ENCODE results near the gene PLPPR5. TPM values are rescaled to one million over a fixed set of nuclear protein-coding genes. Genes with fewer than 3 reads are reported as not detected.
"Not testable (repeated sequence)": the region's sequence is repeated elsewhere in the genome, so short reads cannot be mapped to it uniquely, and the experiment has no call there.

The PLPPR5 gene, protein sequence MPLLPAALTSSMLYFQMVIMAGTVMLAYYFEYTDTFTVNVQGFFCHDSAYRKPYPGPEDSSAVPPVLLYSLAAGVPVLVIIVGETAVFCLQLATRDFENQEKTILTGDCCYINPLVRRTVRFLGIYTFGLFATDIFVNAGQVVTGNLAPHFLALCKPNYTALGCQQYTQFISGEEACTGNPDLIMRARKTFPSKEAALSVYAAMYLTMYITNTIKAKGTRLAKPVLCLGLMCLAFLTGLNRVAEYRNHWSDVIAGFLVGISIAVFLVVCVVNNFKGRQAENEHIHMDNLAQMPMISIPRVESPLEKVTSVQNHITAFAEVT
- total RNA-seq = not detected in 2 replicates

DNA sequence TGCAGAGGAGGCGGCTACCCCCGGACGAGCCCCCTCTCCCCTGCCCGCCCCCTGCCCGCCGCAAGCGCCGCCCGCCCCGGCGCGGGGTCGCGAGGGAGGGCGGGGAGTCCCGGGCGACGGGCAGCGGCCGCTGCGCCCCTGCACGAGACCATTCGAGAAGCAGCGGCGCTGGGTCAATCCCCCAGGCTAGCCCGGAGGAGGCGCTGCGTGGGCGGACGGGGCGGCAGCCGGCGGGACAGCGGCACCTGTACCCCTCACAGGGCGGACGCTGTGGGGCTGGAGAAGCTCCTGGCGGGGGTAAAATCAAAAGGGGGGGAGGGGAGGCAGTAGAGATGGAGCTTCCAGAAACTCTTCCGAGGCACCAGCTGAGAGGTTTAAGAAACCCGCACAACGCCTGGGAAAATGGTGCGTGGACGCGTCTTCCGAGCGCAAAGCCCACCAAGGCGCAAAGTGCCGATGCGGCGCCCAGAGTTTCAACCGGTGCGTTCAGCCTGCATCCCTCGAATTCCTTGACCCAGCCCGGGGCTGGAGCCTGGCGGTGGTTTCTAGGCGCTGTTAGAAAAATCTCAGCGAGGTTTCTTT lies at the start of gene PLPPR5:
TSS of gene PLPPR5 (minus strand) at position 1 of the 582 bp plus-strand sequence. CDS start 190 bp downstream, outside the sequence.
- Mint-ChIP-seq H3K27ac (no peak within 1 kb of the TSS), H3K4me1 (ENCODE audit: low read depth) (no peaks in the 10 kb centered on the region), H3K36me3 (ENCODE audit: low read depth) (no peaks in the 10 kb centered on the region), H3K27me3 (ENCODE audit: insufficient read depth) (peaks cover 43% of the 10 kb centered on the region), H3K4me3 (peak within 1 kb of the TSS; percentile 55), H3K9me3 (no peaks in the 10 kb centered on the region)
- DNase-seq (ENCODE audit: low spot score) = no peak
- intact Hi-C loops (cut with micrococcal nuclease) = no loop called here

GRCh38 chr1:99051611-99052283 lies 47.1 kb upstream of the PLPPR5 start:
- H3K36me3 Mint-ChIP-seq (ENCODE audit: low read depth) = no peaks in the 10 kb centered on the region
- no peaks in the 10 kb centered on the region for H3K4me1 Mint-ChIP-seq (ENCODE audit: low read depth)
- DNase-seq (ENCODE audit: low spot score) = no peak
- no peak overlapping the region for H3K4me3 Mint-ChIP-seq
- H3K9me3 Mint-ChIP-seq = no peaks in the 10 kb centered on the region
- intact Hi-C loops (cut with micrococcal nuclease) = no loop called here
- H3K27me3 Mint-ChIP-seq (ENCODE audit: insufficient read depth) = no peaks in the 10 kb centered on the region
- H3K27ac Mint-ChIP-seq = no peak overlapping the region

GRCh38 chr1:99049745-99050144 lies 45.1 kb upstream of the PLPPR5 start:
- no peaks in the 10 kb centered on the region for H3K27me3 Mint-ChIP-seq (ENCODE audit: insufficient read depth)
- H3K9me3 Mint-ChIP-seq = no peaks in the 10 kb centered on the region
- no peak overlapping the region for H3K27ac Mint-ChIP-seq
- no peaks in the 10 kb centered on the region for H3K4me1 Mint-ChIP-seq (ENCODE audit: low read depth)
- no peak overlapping the region for H3K4me3 Mint-ChIP-seq
- no peak for DNase-seq (ENCODE audit: low spot score)
- intact Hi-C loops (cut with micrococcal nuclease) = no loop called here
- H3K36me3 Mint-ChIP-seq (ENCODE audit: low read depth) = no peaks in the 10 kb centered on the region

DNA sequence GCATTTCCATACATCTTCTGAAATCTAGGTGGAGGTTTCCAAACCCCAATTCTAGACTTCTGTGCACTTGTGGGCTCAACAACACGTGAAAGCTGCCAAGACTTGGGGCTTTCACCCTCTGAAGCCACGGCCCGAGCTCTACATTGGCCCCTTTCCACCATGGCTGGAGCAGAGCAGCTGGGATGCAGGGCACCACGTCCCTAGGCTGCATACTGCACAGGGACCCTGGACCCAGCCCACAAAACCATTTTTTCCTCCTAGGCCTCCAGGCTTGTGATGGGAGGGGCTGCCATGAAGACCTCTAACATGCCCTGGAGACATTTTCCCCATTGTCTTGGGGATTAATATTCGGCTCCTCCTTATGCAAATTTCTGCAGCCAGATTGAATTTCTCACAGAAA lies 32.1 kb upstream of the PLPPR5 start:
- H3K9me3 Mint-ChIP-seq = peaks cover 41% of the 10 kb centered on the region
- H3K4me3 Mint-ChIP-seq; H3K27ac Mint-ChIP-seq; H3K36me3 Mint-ChIP-seq (ENCODE audit: low read depth); DNase-seq (ENCODE audit: low spot score); H3K4me1 Mint-ChIP-seq (ENCODE audit: low read depth); intact Hi-C loops (cut with micrococcal nuclease); H3K27me3 Mint-ChIP-seq (ENCODE audit: insufficient read depth): not testable (repeated sequence)

DNA sequence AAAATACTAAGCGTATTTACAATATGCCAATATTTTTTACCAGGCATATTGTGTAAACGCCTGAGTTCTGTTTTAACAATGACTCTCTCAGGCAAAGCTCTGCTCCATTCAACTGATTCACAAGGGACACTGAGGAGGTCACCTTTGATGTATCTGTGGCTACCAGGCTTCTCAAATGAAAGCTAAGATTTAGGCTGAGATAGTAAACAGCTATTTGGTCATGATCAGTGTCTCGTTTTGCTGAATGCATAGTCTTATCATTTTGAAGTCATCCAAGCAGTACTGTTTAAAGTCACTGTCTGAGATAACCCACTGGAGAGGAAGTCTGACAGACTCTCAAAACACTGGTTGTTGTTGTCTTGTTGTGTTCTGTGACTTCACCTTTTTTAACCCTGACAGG lies 13.7 kb upstream of the PLPPR5 start:
- no peak for DNase-seq (ENCODE audit: low spot score)
- no peak overlapping the region for H3K4me3 Mint-ChIP-seq
- H3K27me3 Mint-ChIP-seq (ENCODE audit: insufficient read depth) = peaks cover 3% of the 10 kb centered on the region
- H3K27ac Mint-ChIP-seq = no peak overlapping the region
- H3K36me3 Mint-ChIP-seq (ENCODE audit: low read depth) = no peaks in the 10 kb centered on the region
- no peaks in the 10 kb centered on the region for H3K9me3 Mint-ChIP-seq
- no peaks in the 10 kb centered on the region for H3K4me1 Mint-ChIP-seq (ENCODE audit: low read depth)
- intact Hi-C loops (cut with micrococcal nuclease) = no loop called here

- no peak for DNase-seq (ENCODE audit: low spot score)
- H3K9me3 Mint-ChIP-seq = no peaks in the 10 kb centered on the region
- peaks cover 3% of the 10 kb centered on the region for H3K27me3 Mint-ChIP-seq (ENCODE audit: insufficient read depth)
- no peak overlapping the region for H3K27ac Mint-ChIP-seq
- H3K4me3 Mint-ChIP-seq = no peak overlapping the region
- H3K36me3 Mint-ChIP-seq (ENCODE audit: low read depth) = no peaks in the 10 kb centered on the region
- intact Hi-C loops (cut with micrococcal nuclease) = no loop called here
- H3K4me1 Mint-ChIP-seq (ENCODE audit: low read depth) = no peaks in the 10 kb centered on the region
Observed at GRCh38 chr1:99017655-99018054, 13.0 kb upstream of the PLPPR5 start.

DNA sequence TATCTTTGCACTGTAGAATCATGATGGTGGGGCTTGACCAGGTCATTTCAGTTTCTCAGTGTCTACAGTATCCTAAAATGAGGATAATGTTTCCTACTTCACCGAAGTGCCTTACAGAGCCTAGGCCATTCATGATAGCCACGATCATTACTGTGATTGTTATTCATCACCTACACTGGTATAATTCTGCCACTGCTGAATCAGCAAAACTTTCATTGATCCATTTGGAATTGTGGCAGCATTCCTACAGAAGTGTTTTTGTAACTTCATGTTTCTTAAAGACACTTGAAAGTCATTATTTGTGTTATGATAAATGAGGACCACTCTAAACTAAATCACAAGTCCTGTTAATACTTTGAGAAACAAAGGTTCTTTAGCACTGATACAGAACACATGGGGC lies 6.0 kb upstream of the PLPPR5 start:
- H3K4me3 Mint-ChIP-seq = no peak overlapping the region
- no peak for DNase-seq (ENCODE audit: low spot score)
- no peak overlapping the region for H3K27ac Mint-ChIP-seq
- H3K9me3 Mint-ChIP-seq = no peaks in the 10 kb centered on the region
- H3K27me3 Mint-ChIP-seq (ENCODE audit: insufficient read depth) = peaks cover 23% of the 10 kb centered on the region
- H3K36me3 Mint-ChIP-seq (ENCODE audit: low read depth) = no peaks in the 10 kb centered on the region
- intact Hi-C loops (cut with micrococcal nuclease) = no loop called here
- H3K4me1 Mint-ChIP-seq (ENCODE audit: low read depth) = no peaks in the 10 kb centered on the region

DNA sequence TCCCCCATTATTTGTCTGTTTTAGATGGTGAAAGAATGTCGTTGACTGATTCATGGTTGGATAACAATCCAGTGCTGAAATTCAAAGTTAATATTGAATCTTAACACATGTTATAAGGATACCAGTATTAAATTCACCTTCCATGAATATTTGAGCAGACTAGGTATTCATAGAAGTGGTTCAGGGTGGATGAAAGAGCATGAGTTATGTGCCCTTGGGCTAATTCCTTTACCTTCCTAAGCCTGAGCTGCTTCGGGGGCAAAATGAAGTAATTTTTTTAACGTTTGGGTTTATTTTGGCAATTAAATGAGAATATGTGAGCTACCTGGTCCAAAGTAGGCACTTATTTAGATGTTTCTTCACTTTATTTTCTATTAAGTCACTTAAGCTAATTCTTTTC lies 2.7 kb upstream of the PLPPR5 start:
- H3K4me3 Mint-ChIP-seq = no peak overlapping the region
- no peaks in the 10 kb centered on the region for H3K9me3 Mint-ChIP-seq
- peaks cover 42% of the 10 kb centered on the region for H3K27me3 Mint-ChIP-seq (ENCODE audit: insufficient read depth)
- no peaks in the 10 kb centered on the region for H3K4me1 Mint-ChIP-seq (ENCODE audit: low read depth)
- no peak for DNase-seq (ENCODE audit: low spot score)
- no peaks in the 10 kb centered on the region for H3K36me3 Mint-ChIP-seq (ENCODE audit: low read depth)
- no peak overlapping the region for H3K27ac Mint-ChIP-seq
- intact Hi-C loops (cut with micrococcal nuclease) = no loop called here

GRCh38 chr1:99005537-99005942 lies 879 bp upstream of the PLPPR5 start:
- H3K4me3 Mint-ChIP-seq = peak overlapping the region; percentile 55
- no peaks in the 10 kb centered on the region for H3K4me1 Mint-ChIP-seq (ENCODE audit: low read depth)
- H3K27me3 Mint-ChIP-seq (ENCODE audit: insufficient read depth) = peaks cover 42% of the 10 kb centered on the region
- no peaks in the 10 kb centered on the region for H3K9me3 Mint-ChIP-seq
- no peak for DNase-seq (ENCODE audit: low spot score)
- H3K27ac Mint-ChIP-seq = no peak overlapping the region
- H3K36me3 Mint-ChIP-seq (ENCODE audit: low read depth) = no peaks in the 10 kb centered on the region
- intact Hi-C loops (cut with micrococcal nuclease) = no loop called here

GRCh38 chr1:99004254-99004860 lies 304 bp downstream of the PLPPR5 start:
- Mint-ChIP-seq H3K27me3 (ENCODE audit: insufficient read depth) (peaks cover 42% of the 10 kb centered on the region), H3K4me1 (ENCODE audit: low read depth) (no peaks in the 10 kb centered on the region), H3K36me3 (ENCODE audit: low read depth) (no peaks in the 10 kb centered on the region), H3K27ac (no peak overlapping the region), H3K9me3 (no peaks in the 10 kb centered on the region), H3K4me3 (no peak overlapping the region)
- intact Hi-C loops (cut with micrococcal nuclease) = no loop called here
- DNase-seq (ENCODE audit: low spot score) = no peak

DNA sequence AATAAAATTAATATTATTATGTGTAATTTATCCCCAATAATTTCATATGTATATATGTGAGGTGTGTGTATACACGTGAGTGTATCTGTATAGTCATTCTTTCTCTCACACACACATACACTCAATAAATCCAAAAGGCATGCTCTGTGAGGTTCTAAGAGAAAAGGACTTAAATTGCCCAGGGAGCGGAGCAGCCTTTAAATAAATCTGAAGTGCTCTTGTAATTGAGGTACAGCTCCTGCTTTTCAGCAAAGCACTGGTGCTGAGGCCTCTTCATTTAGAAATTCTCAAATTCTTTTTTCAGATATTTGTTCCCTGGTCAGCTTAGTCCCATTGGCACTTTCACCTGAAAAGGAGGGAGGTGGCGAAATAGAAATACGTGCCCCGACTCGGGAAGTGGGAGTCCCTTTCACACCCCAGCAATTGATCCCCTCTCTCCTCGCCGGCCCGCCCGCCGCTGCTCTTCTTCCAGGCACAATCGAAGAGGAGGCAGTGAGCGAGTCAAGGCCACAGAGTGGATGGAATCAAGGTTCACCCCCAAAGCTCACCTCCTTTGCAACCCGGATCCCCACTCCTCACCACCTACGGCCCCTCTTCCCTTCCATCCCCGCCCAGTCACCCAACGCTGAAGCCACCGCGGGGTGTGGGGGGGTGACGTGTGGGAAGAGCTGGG lies 944 bp downstream of the PLPPR5 start:
- Mint-ChIP-seq H3K9me3 (no peaks in the 10 kb centered on the region), H3K4me3 (no peak overlapping the region), H3K4me1 (ENCODE audit: low read depth) (no peaks in the 10 kb centered on the region), H3K27ac (no peak overlapping the region), H3K36me3 (ENCODE audit: low read depth) (no peaks in the 10 kb centered on the region), H3K27me3 (ENCODE audit: insufficient read depth) (peaks cover 37% of the 10 kb centered on the region)
- DNase-seq (ENCODE audit: low spot score) = no peak
- intact Hi-C loops (cut with micrococcal nuclease) = no loop called here

GRCh38 chr1:98992844-98993243 lies 11.8 kb downstream of the PLPPR5 start:
- Mint-ChIP-seq H3K9me3 (no peaks in the 10 kb centered on the region), H3K27me3 (ENCODE audit: insufficient read depth) (peaks cover 1% of the 10 kb centered on the region), H3K4me1 (ENCODE audit: low read depth) (peaks cover 8% of the 10 kb centered on the region), H3K36me3 (ENCODE audit: low read depth) (no peaks in the 10 kb centered on the region), H3K27ac (no peak overlapping the region), H3K4me3 (no peak overlapping the region)
- intact Hi-C loops (cut with micrococcal nuclease) = no loop called here
- DNase-seq (ENCODE audit: low spot score) = no peak
